Retinal pigment epithelial cell (primary cell): Measurements from ENCODE around the gene ZNF385D.
"Not testable (repeated sequence)": the region's sequence is repeated elsewhere in the genome, so short reads cannot be mapped to it uniquely, and the experiment has no call there.

Source experiments
- DNase-seq: peaks from one replicate; pipeline ENCODE4 v3.0.0-alpha.2; 2010; ENCODE audit warnings: low read depth
- H3K4me3 ChIP-seq: 2 replicates; pipeline ENCODE4 v1.5.1; 2011; ENCODE audit warnings: mild to moderate bottlenecking, low read length, control low read depth, moderate library complexity
- TF ChIP-seq, protein P1 (sequence below): conservative IDR thresholded peaks from 2 replicates; pipeline ENCODE4 v1.5.1; 2011; ENCODE audit warnings: low read depth, low read length, control low read depth, inconsistent platforms

The ZNF385D gene

DNA sequence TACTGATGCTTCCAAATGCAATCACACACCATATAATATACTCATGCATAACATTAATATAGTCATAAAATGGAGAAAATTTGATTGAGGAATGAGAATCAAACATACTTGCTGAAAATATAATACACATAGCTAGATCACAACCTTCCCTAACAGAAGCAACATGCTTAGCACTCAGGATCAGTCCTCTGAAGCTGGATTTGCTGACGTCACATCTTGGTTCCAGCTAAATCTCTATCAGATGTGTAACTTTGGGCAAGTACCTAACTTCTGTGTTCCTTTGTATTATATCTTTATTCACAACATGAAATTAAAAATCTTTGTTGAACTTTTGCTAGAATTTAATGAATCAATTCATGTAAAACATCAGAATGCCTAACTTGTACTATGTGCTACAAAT lies 263.5 kb downstream of the ZNF385D start:
- H3K4me3 ChIP-seq, result no peak overlapping the region
- TF ChIP-seq, protein P1, sequence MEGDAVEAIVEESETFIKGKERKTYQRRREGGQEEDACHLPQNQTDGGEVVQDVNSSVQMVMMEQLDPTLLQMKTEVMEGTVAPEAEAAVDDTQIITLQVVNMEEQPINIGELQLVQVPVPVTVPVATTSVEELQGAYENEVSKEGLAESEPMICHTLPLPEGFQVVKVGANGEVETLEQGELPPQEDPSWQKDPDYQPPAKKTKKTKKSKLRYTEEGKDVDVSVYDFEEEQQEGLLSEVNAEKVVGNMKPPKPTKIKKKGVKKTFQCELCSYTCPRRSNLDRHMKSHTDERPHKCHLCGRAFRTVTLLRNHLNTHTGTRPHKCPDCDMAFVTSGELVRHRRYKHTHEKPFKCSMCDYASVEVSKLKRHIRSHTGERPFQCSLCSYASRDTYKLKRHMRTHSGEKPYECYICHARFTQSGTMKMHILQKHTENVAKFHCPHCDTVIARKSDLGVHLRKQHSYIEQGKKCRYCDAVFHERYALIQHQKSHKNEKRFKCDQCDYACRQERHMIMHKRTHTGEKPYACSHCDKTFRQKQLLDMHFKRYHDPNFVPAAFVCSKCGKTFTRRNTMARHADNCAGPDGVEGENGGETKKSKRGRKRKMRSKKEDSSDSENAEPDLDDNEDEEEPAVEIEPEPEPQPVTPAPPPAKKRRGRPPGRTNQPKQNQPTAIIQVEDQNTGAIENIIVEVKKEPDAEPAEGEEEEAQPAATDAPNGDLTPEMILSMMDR, result no peak
- no peak for DNase-seq

DNA sequence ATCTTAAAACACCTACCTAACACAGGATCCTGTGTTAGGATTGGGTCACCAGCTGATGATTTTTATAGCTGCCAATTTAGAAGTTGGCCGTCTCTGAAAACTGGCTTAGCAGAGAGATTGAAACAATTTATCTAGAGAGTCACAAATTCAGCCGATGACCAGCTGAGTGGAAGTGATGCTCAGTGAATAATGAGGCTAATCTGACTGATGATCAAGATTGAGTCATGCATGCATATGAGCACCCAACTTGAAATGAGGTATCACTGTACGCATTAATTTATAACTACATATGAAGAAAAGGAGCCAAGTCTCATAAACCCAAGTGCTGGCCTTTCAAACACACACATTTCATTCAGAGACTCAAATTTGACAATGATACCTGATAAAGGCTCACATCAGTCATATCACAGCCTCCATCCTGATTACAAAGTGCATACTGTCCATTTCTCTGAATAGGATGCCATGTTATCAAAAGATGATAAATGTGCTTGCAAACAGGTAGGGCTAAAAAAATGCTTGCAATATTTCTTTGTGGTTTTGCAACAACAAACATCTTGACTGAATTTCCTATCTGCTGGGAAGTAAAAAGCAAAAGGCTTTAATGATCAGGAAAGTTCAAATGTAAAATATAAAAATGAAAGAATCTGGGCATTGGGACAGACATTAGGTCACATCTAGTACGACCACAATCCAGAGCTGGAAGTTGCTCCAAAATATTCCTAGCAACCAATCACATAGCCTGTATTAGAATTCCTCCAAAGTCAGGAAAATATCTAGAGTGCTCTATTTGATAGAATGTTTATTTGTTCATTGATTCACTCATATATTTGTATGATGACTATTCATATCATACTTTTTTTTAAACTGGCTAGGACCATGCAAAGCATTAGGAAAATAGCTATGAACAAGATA lies 264.7 kb downstream of the ZNF385D start:
- H3K4me3 ChIP-seq, DNase-seq: not testable (repeated sequence)

DNA sequence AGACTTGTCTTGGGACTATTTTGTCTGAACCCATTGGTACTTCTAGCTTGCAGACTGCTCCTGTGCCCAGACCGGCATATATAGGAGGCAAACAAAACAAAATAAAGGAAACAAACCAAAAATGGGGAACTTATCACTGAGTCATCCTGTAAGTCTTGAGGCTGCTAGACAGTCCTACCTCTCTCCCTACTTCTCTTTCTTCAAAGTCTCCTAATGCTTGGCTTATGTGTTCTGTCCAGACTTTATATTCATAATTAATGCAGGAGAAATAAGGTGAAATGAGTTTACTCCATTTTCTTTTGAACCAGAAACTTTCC lies 266.2 kb downstream of the ZNF385D start:
- TF ChIP-seq, protein P1, result no peak
- no peak for DNase-seq
- no peak overlapping the region for H3K4me3 ChIP-seq

DNA sequence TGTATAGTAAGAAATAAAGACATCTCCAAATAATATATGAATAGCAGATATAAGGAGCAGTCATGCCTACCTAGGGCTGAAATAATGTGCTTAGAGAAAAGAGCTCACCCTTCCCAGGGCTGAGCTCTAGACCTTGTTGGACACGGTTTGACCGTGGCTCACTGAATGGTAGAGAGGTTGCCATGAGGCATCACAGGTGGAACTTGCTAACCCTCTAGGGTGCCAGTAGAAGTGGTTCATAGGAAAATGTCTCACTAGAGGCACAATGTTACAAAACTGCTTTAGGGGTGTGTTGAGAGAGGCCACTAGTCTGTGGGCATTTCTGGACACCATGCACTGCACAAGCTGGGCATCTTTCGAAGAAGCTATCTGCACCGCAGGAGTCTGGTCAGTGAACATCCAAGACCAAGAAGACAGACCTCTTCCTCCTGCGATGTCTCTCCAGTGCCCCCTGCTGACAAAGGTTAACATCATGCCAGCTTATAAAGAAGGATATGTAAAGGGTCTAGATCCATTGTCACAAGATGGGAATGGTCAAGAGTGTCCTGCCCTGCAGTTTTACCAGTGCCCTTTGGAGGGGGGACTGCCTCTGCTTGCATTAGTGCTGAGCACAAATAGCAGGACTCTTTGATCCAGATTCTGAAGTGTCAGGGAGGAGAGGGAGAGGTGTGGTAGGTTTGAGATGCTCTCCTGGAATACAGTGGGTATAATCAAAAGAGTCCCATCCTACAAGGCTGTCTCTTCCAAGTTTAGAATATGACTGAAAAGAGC lies 266.8 kb downstream of the ZNF385D start:
- DNase-seq, result no peak
- no peak overlapping the region for H3K4me3 ChIP-seq
- TF ChIP-seq, protein P1, result peak; percentile 80

DNA sequence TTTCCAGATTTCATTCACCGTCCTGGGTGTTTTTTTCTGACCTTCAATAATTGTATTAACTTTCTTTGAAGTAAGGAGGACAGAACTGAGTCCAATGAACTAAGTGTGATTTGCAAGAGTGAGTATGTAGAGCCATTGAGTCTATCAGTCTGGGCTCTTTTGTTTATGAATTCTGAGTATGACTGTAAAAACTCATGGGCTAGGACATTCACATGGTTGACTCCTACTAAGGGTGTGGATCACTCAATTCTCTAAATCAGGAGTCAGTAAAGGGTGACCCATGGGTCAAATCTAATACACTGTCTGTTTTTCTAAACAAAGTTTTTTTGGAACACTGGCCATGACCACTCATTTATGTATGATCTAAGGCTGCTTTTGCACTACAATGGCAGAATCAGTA lies 269.0 kb downstream of the ZNF385D start:
- DNase-seq, result no peak
- TF ChIP-seq, protein P1, result no peak
- H3K4me3 ChIP-seq, result no peak overlapping the region

DNA sequence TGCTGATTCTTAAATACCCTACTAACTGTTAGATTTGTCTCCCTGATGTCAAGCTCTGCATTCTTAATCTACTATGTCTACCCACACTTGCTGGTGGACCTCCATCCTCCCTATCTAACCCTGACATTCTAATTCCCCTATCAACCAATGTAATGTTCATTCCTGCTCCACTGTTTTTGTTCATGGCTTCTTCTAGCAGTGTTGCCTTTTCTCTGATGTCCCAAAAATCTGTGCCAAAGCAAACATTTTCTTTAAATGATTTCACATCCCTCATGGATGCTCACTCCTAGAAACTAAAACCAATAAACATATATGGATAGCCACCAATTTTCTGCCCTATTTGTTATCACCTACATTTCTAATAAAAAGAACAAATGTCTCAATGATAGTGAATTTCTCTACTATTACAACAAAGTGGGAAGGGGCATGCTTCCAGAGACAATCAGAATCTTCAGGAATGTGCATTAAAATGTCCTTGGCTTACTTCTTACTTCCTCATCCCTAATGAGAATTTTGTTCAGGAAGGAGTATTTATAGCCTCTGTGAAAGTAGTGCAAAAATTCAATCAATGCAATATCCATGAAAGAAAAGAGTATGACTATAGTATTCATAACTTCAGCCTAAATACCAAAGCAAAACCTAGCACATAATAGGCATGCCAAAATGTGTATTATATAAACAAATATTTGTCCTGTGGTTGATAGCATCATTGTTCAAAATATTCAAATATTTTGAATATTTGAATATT lies 273.3 kb downstream of the ZNF385D start:
- DNase-seq, result no peak
- no peak overlapping the region for H3K4me3 ChIP-seq
- TF ChIP-seq, protein P1, result no peak

DNA sequence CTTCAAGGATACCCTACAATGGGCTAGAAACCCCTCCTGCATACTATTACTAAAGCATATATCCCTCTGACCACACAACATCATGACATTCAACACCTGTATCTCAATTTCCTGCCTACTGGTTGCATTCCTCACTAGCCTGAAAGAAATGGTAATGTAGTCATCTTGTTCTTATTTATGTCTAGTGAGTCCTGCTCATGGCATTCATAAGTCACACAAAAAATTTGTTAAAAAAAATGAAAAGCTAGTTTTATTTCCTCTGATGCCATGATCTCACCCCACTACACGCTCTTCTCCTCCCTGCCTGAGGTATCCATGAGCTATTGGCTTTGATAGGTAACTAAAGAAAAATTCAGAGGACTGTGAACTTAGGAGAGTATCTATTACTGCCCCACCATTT lies 284.5 kb downstream of the ZNF385D start:
- TF ChIP-seq, protein P1, result no peak
- no peak for DNase-seq
- no peak overlapping the region for H3K4me3 ChIP-seq
